DOHH2 (cell line): ENCODE data around the gene WDR62.

Experiments used
- H3F3A ChIP-seq: fragments of 200-600 bp; sonication (generic), shearing (Covaris generic); 2 replicates; pipeline ENCODE4 v1.6.0; 2016; ENCODE audit warnings: antibody characterized with exemption, mild to moderate bottlenecking; ENCODE audit not compliant: control insufficient read depth, insufficient read depth
- H3K27ac ChIP-seq: fragments of 200-600 bp; sonication (generic); 2 replicates; pipeline ENCODE4 v1.5.1; 2014; ENCODE audit warnings: low read depth, mild to moderate bottlenecking, low read length, moderate library complexity
- H3K27me3 ChIP-seq: fragments of 200-600 bp; sonication (generic); 2 replicates; pipeline ENCODE4 v1.6.1; 2014; ENCODE audit warnings: mild to moderate bottlenecking, low read length, mixed read lengths; ENCODE audit not compliant: control insufficient read depth
- H3K36me3 ChIP-seq: fragments of 200-600 bp; sonication (generic); 2 replicates; pipeline ENCODE4 v1.6.1; 2014; ENCODE audit warnings: mild to moderate bottlenecking, low read length, moderate library complexity, mixed read lengths; ENCODE audit not compliant: control insufficient read depth
- H3K4me1 ChIP-seq: fragments of 200-600 bp; sonication (generic); 2 replicates; pipeline ENCODE4 v1.6.1; 2014; ENCODE audit warnings: mild to moderate bottlenecking, low read length, mixed read lengths; ENCODE audit not compliant: control insufficient read depth
- H3K4me2 ChIP-seq: fragments of 200-600 bp; sonication (generic); 2 replicates; pipeline ENCODE4 v1.6.0; 2014; ENCODE audit warnings: mild to moderate bottlenecking, low read length, moderate library complexity
- H3K4me3 ChIP-seq: fragments of 200-600 bp; sonication (generic); 2 replicates; pipeline ENCODE4 v1.5.1; 2014; ENCODE audit warnings: mild to moderate bottlenecking, low read length, mixed read lengths
- H3K79me2 ChIP-seq: fragments of 200-600 bp; sonication (generic); 2 replicates; pipeline ENCODE4 v1.6.1; 2014; ENCODE audit warnings: mild to moderate bottlenecking, low read length, mixed read lengths; ENCODE audit not compliant: control insufficient read depth
- H3K9me2 ChIP-seq: fragments of 200-600 bp; sonication (generic); replicated peaks from 2 replicates; pipeline ENCODE4 v1.6.1; 2014; ENCODE audit warnings: mild to moderate bottlenecking, low read length, mixed read lengths; ENCODE audit not compliant: control insufficient read depth
- H3K9me3 ChIP-seq: fragments of 200-600 bp; sonication (generic); 2 replicates; pipeline ENCODE4 v1.6.1; 2014; ENCODE audit warnings: antibody characterized with exemption, low read length, mixed read lengths; ENCODE audit not compliant: control insufficient read depth, insufficient read depth
- H4K20me1 ChIP-seq: fragments of 200-600 bp; sonication (generic); 2 replicates; pipeline ENCODE4 v1.6.0; 2014; ENCODE audit warnings: low read depth, mild to moderate bottlenecking, antibody characterized with exemption, low read length, moderate library complexity; ENCODE audit not compliant: control insufficient read depth, insufficient read depth
- CTCF ChIP-seq: fragments of 200-600 bp; sonication (generic); IDR thresholded peaks from one replicate; pipeline ENCODE4 v1.5.1; 2014; ENCODE audit warnings: antibody characterized with exemption, mild to moderate bottlenecking, low read depth, low read length; ENCODE audit not compliant: poor library complexity, severe bottlenecking
- EZH2phosphoT487 ChIP-seq: fragments of 200-600 bp; sonication (generic); IDR thresholded peaks from 2 replicates; pipeline ENCODE4 v1.6.1; 2017; ENCODE audit warnings: borderline replicate concordance, mild to moderate bottlenecking, antibody characterized with exemption, low read length, moderate library complexity, mixed read lengths

Gene WDR62

GRCh38 chr19:36027696-36028095 is 27.0 kb upstream of the WDR62 start:
- Histone ChIP-seq H3K4me3 (no peak overlapping the region), H3K27me3 (no peaks in the 10 kb centered on the region), H3K4me1 (peaks cover 2% of the 10 kb centered on the region; the same call in 1 of the 2 replicates), H3K9me3 (no peaks in the 10 kb centered on the region), H4K20me1 (no peaks in the 10 kb centered on the region), H3K27ac (no peak overlapping the region), H3F3A (no peaks in the 10 kb centered on the region), H3K79me2 (no peaks in the 10 kb centered on the region), H3K4me2 (no peak overlapping the region), H3K9me2 (no peaks in the 10 kb centered on the region), H3K36me3 (peaks cover 10% of the 10 kb centered on the region; the same call in 1 of the 2 replicates)
- no peak for TF ChIP-seq CTCF
- TF ChIP-seq EZH2phosphoT487 = no peak

- no peak overlapping the region for H3K4me2 ChIP-seq
- H3K9me3 ChIP-seq = no peaks in the 10 kb centered on the region
- peaks cover 2% of the 10 kb centered on the region; the same call in 1 of the 2 replicates for H3K4me1 ChIP-seq
- no peaks in the 10 kb centered on the region for H3K9me2 ChIP-seq
- no peaks in the 10 kb centered on the region for H3K79me2 ChIP-seq
- H3F3A ChIP-seq = no peaks in the 10 kb centered on the region
- H3K27me3 ChIP-seq = no peaks in the 10 kb centered on the region
- TF ChIP-seq EZH2phosphoT487 = no peak
- TF ChIP-seq CTCF = no peak
- no peak overlapping the region for H3K4me3 ChIP-seq
- peaks cover 3% of the 10 kb centered on the region; the same call in 1 of the 2 replicates for H4K20me1 ChIP-seq
- no peak overlapping the region for H3K27ac ChIP-seq
- H3K36me3 ChIP-seq = peaks cover 10% of the 10 kb centered on the region; the same call in 1 of the 2 replicates
These were observed 26.2 kb upstream of the WDR62 start for GRCh38 chr19:36028313-36029041.

GRCh38 chr19:36030264-36031148 is 24.2 kb upstream of the WDR62 start:
- H3K9me2 ChIP-seq = no peaks in the 10 kb centered on the region
- H3K36me3 ChIP-seq = no peaks in the 10 kb centered on the region; the same call in 1 of the 2 replicates
- H3F3A ChIP-seq = no peaks in the 10 kb centered on the region
- peaks cover 2% of the 10 kb centered on the region; the same call in 1 of the 2 replicates for H3K4me1 ChIP-seq
- H3K4me2 ChIP-seq = no peak overlapping the region
- H3K27ac ChIP-seq = no peak overlapping the region
- H3K9me3 ChIP-seq = no peaks in the 10 kb centered on the region
- peaks cover 3% of the 10 kb centered on the region; the same call in 1 of the 2 replicates for H4K20me1 ChIP-seq
- H3K4me3 ChIP-seq = no peak overlapping the region
- H3K27me3 ChIP-seq = no peaks in the 10 kb centered on the region
- TF ChIP-seq EZH2phosphoT487 (no peak), CTCF (peak; percentile 16)
- no peaks in the 10 kb centered on the region for H3K79me2 ChIP-seq
